ENCODE measurements around the gene TKT. TPM values are rescaled to one million over a fixed set of nuclear protein-coding genes. Genes with fewer than 3 reads are reported as not detected.

TKT gene
- total and polyA plus RNA-seq, 2 of the 13 experiments (the other 11 are each of a cell fraction or from before 2014, with no cell fraction given) = 150 to 238 TPM

DNA sequence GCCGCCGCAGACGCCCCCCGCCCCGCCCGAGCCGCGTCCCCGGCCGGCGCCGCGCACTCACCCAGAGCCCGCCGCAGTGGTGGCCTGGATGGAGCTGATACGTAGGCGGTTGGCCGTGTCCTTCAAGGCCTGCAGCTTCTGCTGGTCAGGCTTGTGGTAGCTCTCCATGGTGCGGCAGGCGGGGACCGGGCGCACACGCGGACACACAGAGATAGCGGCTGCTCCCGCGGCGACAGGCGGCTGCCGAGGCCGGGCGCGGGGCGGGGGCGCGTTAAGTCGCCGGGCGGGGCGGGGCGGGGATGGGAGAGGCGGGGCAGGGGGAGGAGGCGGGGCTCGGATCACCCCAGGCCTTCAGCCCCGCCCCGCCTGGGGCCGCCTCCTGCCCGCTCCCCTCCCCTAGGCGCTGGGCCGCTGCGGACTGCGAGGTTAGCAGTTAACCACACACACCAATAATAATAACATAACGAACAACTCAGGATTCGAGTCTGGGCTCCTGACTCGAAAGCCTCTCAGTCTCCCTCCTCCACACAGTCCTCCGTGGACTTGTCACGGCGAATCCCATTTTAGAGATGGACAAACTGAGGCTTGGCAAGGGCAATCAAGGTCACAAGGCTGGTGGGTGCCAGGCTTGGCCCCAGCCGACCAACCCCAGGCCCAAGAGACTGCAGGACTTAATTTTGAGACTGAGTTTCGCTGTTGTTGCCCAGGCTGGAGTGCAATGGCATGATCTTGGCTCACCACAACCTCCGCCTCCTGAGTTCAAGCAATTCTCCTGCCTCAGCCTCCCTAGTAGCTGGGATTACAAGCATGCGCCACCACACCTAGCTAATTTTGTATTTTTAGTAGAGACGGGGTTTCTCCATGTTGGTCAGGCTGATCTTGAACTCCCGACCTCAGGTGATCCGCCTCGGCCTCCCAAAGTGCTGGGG lies at the start of gene TKT (continued):
- TF ChIP-seq, protein P1, sequence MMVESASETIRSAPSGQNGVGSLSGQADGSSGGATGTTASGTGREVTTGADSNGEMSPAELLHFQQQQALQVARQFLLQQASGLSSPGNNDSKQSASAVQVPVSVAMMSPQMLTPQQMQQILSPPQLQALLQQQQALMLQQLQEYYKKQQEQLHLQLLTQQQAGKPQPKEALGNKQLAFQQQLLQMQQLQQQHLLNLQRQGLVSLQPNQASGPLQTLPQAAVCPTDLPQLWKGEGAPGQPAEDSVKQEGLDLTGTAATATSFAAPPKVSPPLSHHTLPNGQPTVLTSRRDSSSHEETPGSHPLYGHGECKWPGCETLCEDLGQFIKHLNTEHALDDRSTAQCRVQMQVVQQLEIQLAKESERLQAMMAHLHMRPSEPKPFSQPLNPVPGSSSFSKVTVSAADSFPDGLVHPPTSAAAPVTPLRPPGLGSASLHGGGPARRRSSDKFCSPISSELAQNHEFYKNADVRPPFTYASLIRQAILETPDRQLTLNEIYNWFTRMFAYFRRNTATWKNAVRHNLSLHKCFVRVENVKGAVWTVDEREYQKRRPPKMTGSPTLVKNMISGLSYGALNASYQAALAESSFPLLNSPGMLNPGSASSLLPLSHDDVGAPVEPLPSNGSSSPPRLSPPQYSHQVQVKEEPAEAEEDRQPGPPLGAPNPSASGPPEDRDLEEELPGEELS (CRISPR knock-in tag; IDR thresholded peaks at IDR 0.05) = no peak
- TF ChIP-seq SPEN (CRISPR knock-in tag; IDR thresholded peaks at IDR 0.05; ENCODE audit: low read depth) = peak; percentile 62
- TF ChIP-seq, protein P2, sequence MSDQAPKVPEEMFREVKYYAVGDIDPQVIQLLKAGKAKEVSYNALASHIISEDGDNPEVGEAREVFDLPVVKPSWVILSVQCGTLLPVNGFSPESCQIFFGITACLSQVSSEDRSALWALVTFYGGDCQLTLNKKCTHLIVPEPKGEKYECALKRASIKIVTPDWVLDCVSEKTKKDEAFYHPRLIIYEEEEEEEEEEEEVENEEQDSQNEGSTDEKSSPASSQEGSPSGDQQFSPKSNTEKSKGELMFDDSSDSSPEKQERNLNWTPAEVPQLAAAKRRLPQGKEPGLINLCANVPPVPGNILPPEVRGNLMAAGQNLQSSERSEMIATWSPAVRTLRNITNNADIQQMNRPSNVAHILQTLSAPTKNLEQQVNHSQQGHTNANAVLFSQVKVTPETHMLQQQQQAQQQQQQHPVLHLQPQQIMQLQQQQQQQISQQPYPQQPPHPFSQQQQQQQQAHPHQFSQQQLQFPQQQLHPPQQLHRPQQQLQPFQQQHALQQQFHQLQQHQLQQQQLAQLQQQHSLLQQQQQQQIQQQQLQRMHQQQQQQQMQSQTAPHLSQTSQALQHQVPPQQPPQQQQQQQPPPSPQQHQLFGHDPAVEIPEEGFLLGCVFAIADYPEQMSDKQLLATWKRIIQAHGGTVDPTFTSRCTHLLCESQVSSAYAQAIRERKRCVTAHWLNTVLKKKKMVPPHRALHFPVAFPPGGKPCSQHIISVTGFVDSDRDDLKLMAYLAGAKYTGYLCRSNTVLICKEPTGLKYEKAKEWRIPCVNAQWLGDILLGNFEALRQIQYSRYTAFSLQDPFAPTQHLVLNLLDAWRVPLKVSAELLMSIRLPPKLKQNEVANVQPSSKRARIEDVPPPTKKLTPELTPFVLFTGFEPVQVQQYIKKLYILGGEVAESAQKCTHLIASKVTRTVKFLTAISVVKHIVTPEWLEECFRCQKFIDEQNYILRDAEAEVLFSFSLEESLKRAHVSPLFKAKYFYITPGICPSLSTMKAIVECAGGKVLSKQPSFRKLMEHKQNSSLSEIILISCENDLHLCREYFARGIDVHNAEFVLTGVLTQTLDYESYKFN (CRISPR knock-in tag; conservative IDR thresholded peaks at IDR 0.05) = no peak
- peak; percentile 69; the same call in 1 of the 2 replicates for TF ChIP-seq SP5 (CRISPR knock-in tag; IDR thresholded peaks at IDR 0.05; ENCODE audit: borderline replicate concordance, low read depth)
- no peak for TF ChIP-seq FIP1L1 (IDR thresholded peaks at IDR 0.05; ENCODE audit: borderline replicate concordance, insufficient read depth, low read depth, low read length)
- TF ChIP-seq RXRA (CRISPR knock-in tag; IDR thresholded peaks at IDR 0.05) = peak; percentile 39; the same call in 1 of the 2 replicates
- TF ChIP-seq, protein P3, sequence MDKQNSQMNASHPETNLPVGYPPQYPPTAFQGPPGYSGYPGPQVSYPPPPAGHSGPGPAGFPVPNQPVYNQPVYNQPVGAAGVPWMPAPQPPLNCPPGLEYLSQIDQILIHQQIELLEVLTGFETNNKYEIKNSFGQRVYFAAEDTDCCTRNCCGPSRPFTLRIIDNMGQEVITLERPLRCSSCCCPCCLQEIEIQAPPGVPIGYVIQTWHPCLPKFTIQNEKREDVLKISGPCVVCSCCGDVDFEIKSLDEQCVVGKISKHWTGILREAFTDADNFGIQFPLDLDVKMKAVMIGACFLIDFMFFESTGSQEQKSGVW (CRISPR knock-in tag; IDR thresholded peaks at IDR 0.05; ENCODE audit: borderline replicate concordance) = no peak
- no peak for TF ChIP-seq SMAD1 (CRISPR knock-in tag; IDR thresholded peaks at IDR 0.05; ENCODE audit: borderline replicate concordance, low read depth)
- peak; percentile 33; the same call in 1 of the 2 replicates for TF ChIP-seq ZNF430 (CRISPR knock-in tag; IDR thresholded peaks at IDR 0.05)
- no peak for TF ChIP-seq ZNF703 (CRISPR knock-in tag; IDR thresholded peaks at IDR 0.05; ENCODE audit: borderline replicate concordance)
- no peak for TF ChIP-seq ZNF12 (CRISPR knock-in tag; IDR thresholded peaks at IDR 0.05)
- no peak for TF ChIP-seq ZNF296 (CRISPR knock-in tag; conservative IDR thresholded peaks at IDR 0.05)
- TF ChIP-seq ZNF343 (CRISPR knock-in tag; IDR thresholded peaks at IDR 0.05) = no peak
- TF ChIP-seq, protein P4, sequence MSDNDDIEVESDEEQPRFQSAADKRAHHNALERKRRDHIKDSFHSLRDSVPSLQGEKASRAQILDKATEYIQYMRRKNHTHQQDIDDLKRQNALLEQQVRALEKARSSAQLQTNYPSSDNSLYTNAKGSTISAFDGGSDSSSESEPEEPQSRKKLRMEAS (IDR thresholded peaks at IDR 0.05) = peak; percentile 71
- peak; percentile 74 for TF ChIP-seq ZFX (CRISPR knock-in tag; IDR thresholded peaks at IDR 0.05; ENCODE audit: low read depth)
- no peak; the same call in 1 of the 2 replicates for TF ChIP-seq ZNF543 (CRISPR knock-in tag; IDR thresholded peaks at IDR 0.05)
- TF ChIP-seq ZMYM2 (CRISPR knock-in tag; IDR thresholded peaks at IDR 0.05) = peak; percentile 61; the same call in 1 of the 2 replicates
- TF ChIP-seq, protein P5, sequence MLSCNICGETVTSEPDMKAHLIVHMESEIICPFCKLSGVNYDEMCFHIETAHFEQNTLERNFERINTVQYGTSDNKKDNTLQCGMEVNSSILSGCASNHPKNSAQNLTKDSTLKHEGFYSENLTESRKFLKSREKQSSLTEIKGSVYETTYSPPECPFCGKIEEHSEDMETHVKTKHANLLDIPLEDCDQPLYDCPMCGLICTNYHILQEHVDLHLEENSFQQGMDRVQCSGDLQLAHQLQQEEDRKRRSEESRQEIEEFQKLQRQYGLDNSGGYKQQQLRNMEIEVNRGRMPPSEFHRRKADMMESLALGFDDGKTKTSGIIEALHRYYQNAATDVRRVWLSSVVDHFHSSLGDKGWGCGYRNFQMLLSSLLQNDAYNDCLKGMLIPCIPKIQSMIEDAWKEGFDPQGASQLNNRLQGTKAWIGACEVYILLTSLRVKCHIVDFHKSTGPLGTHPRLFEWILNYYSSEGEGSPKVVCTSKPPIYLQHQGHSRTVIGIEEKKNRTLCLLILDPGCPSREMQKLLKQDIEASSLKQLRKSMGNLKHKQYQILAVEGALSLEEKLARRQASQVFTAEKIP (CRISPR knock-in tag; IDR thresholded peaks at IDR 0.05; ENCODE audit: borderline replicate concordance) = no peak
